PFSK-1 (cell line): ENCODE data around the gene USP48.

Experiments used
- FOXP2 ChIP-seq: optimal IDR thresholded peaks from 2 replicates; pipeline ENCODE3; 2011; ENCODE audit warnings: borderline replicate concordance, control low read depth, inconsistent platforms; ENCODE audit not compliant: insufficient read depth; ENCODE audit errors: extremely low read length, extremely low read depth
- POLR2AphosphoS5 ChIP-seq: IDR thresholded peaks from 2 replicates; pipeline ENCODE4 v1.6.1; 2012; ENCODE audit warnings: low read depth, mild to moderate bottlenecking, control low read depth, low read length, moderate library complexity
- SIN3A ChIP-seq: IDR thresholded peaks from 2 replicates; pipeline ENCODE4 v1.6.1; 2012; ENCODE audit warnings: mild to moderate bottlenecking, low read length, moderate library complexity, borderline replicate concordance; ENCODE audit not compliant: insufficient read depth
- TAF1 ChIP-seq: IDR thresholded peaks from 2 replicates; pipeline ENCODE4 v1.6.1; 2012; ENCODE audit warnings: low read length, control low read depth, borderline replicate concordance; ENCODE audit not compliant: insufficient read depth
- TF ChIP-seq, protein P1 (sequence below), 2 experiments: IDR thresholded peaks; 2 replicates each; pipeline versions ENCODE4 v1.6.1 to v1.8.0; 2011 to 2012; ENCODE audit warnings: low read depth in 2 of 2, low read length in 2 of 2, control low read depth in 1 of 2, inconsistent platforms in 1 of 2, mild to moderate bottlenecking in 1 of 2, moderate library complexity in 1 of 2; ENCODE audit not compliant: insufficient read depth in 1 of 2

The USP48 gene

DNA sequence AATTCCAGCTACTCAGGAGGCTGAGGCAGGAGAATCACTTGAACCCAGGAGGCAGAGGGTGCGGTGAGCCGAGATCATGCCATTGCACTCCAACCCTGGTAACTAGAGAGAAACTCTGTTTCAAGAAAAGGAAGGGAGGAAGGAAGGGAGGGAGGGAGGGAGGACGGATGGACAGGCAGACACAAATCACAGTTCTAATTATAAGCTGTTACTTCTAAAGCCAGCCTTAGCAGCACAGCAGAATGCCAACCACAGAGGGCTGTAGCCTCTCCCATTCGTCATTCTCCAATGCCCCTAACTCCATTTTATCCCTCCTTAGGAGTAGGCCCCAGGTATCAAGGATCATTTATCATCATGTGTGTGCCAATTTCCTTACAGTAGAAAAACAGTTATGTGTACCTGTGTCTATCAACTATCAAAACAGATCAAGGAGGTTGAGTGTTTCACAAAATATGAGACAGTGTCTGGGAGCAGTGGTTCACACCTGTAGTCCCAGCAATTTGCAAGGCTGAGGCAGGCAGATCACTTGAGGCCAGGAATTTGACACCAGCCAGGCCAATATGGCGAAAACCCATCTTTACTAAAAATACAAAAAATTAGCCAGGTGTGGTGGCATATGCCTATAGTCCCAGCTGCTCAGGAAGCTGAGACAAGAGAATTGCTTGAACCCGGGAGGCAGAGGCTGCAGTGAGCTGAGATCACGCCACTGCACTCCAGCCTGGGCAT is 19.1 kb downstream of the USP48 start:
- TF ChIP-seq SIN3A: no peak
- TF ChIP-seq FOXP2: no peak
- TF ChIP-seq POLR2AphosphoS5: no peak
- no peak for TF ChIP-seq TAF1
- TF ChIP-seq, protein P1, sequence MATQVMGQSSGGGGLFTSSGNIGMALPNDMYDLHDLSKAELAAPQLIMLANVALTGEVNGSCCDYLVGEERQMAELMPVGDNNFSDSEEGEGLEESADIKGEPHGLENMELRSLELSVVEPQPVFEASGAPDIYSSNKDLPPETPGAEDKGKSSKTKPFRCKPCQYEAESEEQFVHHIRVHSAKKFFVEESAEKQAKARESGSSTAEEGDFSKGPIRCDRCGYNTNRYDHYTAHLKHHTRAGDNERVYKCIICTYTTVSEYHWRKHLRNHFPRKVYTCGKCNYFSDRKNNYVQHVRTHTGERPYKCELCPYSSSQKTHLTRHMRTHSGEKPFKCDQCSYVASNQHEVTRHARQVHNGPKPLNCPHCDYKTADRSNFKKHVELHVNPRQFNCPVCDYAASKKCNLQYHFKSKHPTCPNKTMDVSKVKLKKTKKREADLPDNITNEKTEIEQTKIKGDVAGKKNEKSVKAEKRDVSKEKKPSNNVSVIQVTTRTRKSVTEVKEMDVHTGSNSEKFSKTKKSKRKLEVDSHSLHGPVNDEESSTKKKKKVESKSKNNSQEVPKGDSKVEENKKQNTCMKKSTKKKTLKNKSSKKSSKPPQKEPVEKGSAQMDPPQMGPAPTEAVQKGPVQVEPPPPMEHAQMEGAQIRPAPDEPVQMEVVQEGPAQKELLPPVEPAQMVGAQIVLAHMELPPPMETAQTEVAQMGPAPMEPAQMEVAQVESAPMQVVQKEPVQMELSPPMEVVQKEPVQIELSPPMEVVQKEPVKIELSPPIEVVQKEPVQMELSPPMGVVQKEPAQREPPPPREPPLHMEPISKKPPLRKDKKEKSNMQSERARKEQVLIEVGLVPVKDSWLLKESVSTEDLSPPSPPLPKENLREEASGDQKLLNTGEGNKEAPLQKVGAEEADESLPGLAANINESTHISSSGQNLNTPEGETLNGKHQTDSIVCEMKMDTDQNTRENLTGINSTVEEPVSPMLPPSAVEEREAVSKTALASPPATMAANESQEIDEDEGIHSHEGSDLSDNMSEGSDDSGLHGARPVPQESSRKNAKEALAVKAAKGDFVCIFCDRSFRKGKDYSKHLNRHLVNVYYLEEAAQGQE (IDR thresholded peaks at IDR 0.05; ENCODE audit: insufficient read depth in 1 of 2, low read depth in 2 of 2, low read length in 2 of 2): no peak

DNA sequence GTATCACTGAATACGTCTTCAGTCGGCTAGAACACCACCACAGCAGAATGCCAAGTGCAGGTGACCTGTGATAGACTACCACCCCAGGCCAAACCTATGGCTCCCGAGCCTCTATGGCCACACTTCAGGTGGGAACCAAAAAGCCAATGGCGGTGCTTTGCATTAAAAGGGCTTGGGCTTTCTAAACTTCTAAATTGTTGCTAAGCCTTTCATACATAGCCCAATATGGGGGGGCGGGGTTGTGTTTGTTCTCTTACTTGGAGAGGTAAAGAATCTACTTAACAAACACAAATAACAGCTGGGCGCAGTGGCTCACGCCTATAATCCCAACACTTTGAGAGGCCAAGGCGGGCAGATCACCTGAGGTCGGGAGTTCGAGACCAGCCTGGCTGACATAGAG is 19.7 kb downstream of the USP48 start:
- no peak for TF ChIP-seq POLR2AphosphoS5
- TF ChIP-seq SIN3A: no peak

DNA sequence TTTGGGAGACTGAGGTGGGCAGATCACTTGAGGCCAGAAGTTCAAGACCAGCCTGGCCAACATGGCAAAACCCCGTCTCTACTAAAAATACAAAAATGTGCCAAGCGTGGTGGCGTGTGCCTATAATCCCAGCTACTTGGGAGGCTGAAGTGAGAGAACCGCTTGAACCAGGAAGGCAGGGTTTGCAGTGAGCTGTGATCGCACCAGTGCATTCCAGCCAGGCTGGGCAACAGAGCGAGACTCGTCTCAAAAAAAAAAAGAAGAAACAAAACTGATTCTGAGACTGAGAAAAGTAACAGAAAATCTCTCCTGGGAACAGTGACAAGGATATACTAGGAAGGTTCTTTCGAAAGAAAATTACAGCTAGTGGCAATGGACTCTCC is 20.9 kb downstream of the USP48 start:
- TF ChIP-seq TAF1: no peak
- no peak for TF ChIP-seq FOXP2
- TF ChIP-seq, protein P1 (IDR thresholded peaks at IDR 0.05; ENCODE audit: insufficient read depth in 1 of 2, low read depth in 2 of 2, low read length in 2 of 2): no peak
- no peak for TF ChIP-seq POLR2AphosphoS5

DNA sequence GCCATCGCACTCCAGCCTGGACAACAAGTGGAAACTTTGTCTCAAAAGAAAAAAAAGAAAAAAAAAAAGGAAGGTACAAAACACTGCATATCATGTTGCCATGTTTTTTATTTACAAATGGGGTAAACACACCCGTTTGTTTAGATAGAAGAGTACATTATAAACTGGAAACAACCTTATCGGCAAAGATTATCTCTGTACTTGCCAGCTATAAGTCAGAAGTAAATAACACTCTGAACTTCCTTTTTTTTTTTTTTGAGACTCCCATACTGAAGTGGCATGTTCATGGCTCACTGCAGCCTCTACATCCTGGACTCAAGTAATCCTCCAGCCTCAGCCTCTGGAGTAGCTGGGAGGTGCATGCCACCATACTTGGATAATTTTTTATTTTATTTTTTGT is 21.9 kb downstream of the USP48 start:
- TF ChIP-seq TAF1: no peak
- no peak for TF ChIP-seq FOXP2
- TF ChIP-seq SIN3A: no peak
- no peak for TF ChIP-seq POLR2AphosphoS5
- TF ChIP-seq, protein P1 (IDR thresholded peaks at IDR 0.05; ENCODE audit: insufficient read depth in 1 of 2, low read depth in 2 of 2, low read length in 2 of 2): no peak

DNA sequence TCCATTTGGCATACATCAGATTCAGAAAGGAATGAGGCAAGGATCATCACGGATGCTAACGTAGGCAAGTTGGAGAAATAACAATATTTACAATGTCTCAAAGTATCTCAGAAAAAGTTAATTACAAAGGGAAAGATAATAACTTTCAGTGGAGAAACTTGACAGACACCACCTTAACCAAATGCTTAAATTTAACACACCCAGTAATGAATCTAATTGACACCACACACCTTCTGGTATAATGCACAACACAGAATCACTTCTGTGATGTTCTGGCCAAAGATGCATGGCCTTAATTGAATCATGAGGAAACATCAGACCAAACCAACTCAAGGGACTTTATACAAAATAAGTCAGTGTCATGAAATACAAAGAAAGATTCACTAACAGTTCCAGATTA is 23.1 kb downstream of the USP48 start:
- TF ChIP-seq TAF1 (no peak), SIN3A (no peak), FOXP2 (no peak), POLR2AphosphoS5 (no peak)
- TF ChIP-seq, protein P1 (IDR thresholded peaks at IDR 0.05; ENCODE audit: insufficient read depth in 1 of 2, low read depth in 2 of 2, low read length in 2 of 2): no peak
